Measurements from ENCODE around the gene MPZL2. TPM values are rescaled to one million over a fixed set of nuclear protein-coding genes. Genes with fewer than 3 reads are reported as not detected.

MPZL2 gene
- total and polyA plus RNA-seq, 2 of the 8 experiments (the other 6 are each of a cell fraction or from before 2014, with no cell fraction given): 2.4 to 3.2 TPM

DNA sequence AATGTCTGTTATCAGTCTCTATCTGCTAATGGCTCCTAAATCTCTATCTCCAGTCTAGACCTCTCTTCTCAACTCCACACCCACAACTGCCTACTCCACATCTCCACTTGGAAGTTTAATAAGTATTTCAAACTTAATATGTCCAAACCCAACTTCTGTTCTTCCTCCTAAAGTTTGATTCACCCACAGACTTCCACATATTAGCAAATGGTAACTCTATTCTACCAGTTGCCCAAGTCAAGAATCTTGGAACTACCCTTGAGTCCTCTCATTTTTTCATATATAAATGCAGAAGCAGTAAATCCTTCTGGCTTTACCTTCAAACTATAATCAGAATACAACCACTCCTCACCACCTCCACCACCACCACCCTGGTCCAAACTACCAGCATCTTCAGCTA is 32.6 kb downstream of the MPZL2 start:
- H3K36me3 ChIP-seq (ENCODE audit: control insufficient read depth in 2 of 4, insufficient read depth in 4 of 4, low read length in 3 of 4): no peaks in the 10 kb centered on the region; a peak in 1 of 8 replicates
- no peak overlapping the region for H2AFZ ChIP-seq (ENCODE audit: low read length)
- ChIA-PET CTCF (ENCODE audit: partially characterized antibody) (no interaction called here), POLR2A (ENCODE audit: partially characterized antibody) (interaction anchor here (0.7 kb wide), 1 partner anchor 45 kb away, joined by 3 read pairs; no protein-coding TSS in a partner anchor)
- no peak overlapping the region for H3K56ac ChIP-seq (replicated peaks; ENCODE audit: insufficient read length, low read depth, low read length)
- no peak overlapping the region for H4K91ac ChIP-seq (replicated peaks; ENCODE audit: insufficient read length, low read length)
- DNase-seq (ENCODE audit: low read depth in 1 of 2, low spot score in 2 of 2) (no peak), FAIRE-seq (no peak)
- TF ChIP-seq RAD21 (IDR thresholded peaks at IDR 0.05 in 1 of 2, conservative IDR thresholded peaks at IDR 0.05 in 1 of 2; ENCODE audit: low read depth in 2 of 2, low read length in 2 of 2) (no peak), TAF1 (IDR thresholded peaks at IDR 0.05; ENCODE audit: low read depth, low read length) (no peak), TEAD4 (IDR thresholded peaks at IDR 0.05; ENCODE audit: low read depth, low read length) (no peak), TAF7 (optimal IDR thresholded peaks at IDR 0.05; ENCODE audit: borderline replicate concordance, low read depth, low read length) (no peak), KDM4A (IDR thresholded peaks at IDR 0.05; ENCODE audit: low read depth, low read length, severe bottlenecking) (no peak), SUZ12 (IDR thresholded peaks at IDR 0.05; ENCODE audit: low read length) (no peak), EZH2 (IDR thresholded peaks at IDR 0.05; ENCODE audit: low read depth, low read length, severe bottlenecking) (no peak)
- H3K18ac ChIP-seq (ENCODE audit: extremely low read depth, low read length): no peak overlapping the region
- H3K4me3 ChIP-seq (ENCODE audit: extremely low read depth in 1 of 4, insufficient read depth in 2 of 4, low read depth in 3 of 4, low read length in 4 of 4): no peak overlapping the region
- H2BK5ac ChIP-seq (ENCODE audit: low read depth, low read length): no peak overlapping the region
- no peak overlapping the region for H4K5ac ChIP-seq (ENCODE audit: insufficient read length, low read depth, low read length)
- H3K27ac ChIP-seq (ENCODE audit: low read depth, low read length): no peak overlapping the region
- no peaks in the 10 kb centered on the region for H3K9me3 ChIP-seq (ENCODE audit: insufficient read depth in 2 of 2, low read depth in 1 of 2, low read length in 1 of 2)
- H2BK12ac ChIP-seq (ENCODE audit: low read depth, low read length): no peak overlapping the region
- H2BK15ac ChIP-seq (ENCODE audit: low read length): no peak overlapping the region
- H4K20me1 ChIP-seq (replicated peaks in 1 of 2; ENCODE audit: control insufficient read depth in 1 of 2, insufficient read depth in 2 of 2, low read length in 2 of 2): no peaks in the 10 kb centered on the region
- H3K23me2 ChIP-seq (ENCODE audit: low read depth, low read length): no peaks in the 10 kb centered on the region
- H3K14ac ChIP-seq (ENCODE audit: insufficient read length): no peak overlapping the region
- no peaks in the 10 kb centered on the region for H3K4me1 ChIP-seq (replicated peaks in 1 of 4; ENCODE audit: control insufficient read depth in 3 of 4, insufficient read depth in 4 of 4, low read length in 3 of 4)
- no peaks in the 10 kb centered on the region for H3K79me1 ChIP-seq (ENCODE audit: low read depth, low read length)
- H2BK120ac ChIP-seq (replicated peaks; ENCODE audit: low read depth, low read length): no peak overlapping the region
- no peak overlapping the region for H2AK5ac ChIP-seq (ENCODE audit: low read depth, low read length)
- no peaks in the 10 kb centered on the region for H3K79me2 ChIP-seq (ENCODE audit: control insufficient read depth in 1 of 2, insufficient read depth in 2 of 2, low read length in 2 of 2)
- no peak overlapping the region for H4K8ac ChIP-seq (ENCODE audit: extremely low read depth, insufficient read depth, low read length)
- H3K9ac ChIP-seq (replicated peaks in 1 of 4; ENCODE audit: extremely low read depth in 1 of 4, low read depth in 3 of 4, low read length in 3 of 4): no peak overlapping the region
- no peak overlapping the region for H3K23ac ChIP-seq (ENCODE audit: insufficient read length)
- H3K27me3 ChIP-seq (replicated peaks in 1 of 4; ENCODE audit: control insufficient read depth in 3 of 4, extremely low read depth in 1 of 4, insufficient read depth in 3 of 4, low read length in 3 of 4): no peaks in the 10 kb centered on the region; a peak in 1 of 7 replicates
- no peak overlapping the region for H2BK20ac ChIP-seq (ENCODE audit: low read length)
- no peak overlapping the region for H3K4me2 ChIP-seq (ENCODE audit: insufficient read depth in 1 of 2, low read depth in 2 of 2, low read length in 2 of 2)
- no peak overlapping the region for H3K4ac ChIP-seq (replicated peaks; ENCODE audit: insufficient read length, low read depth, low read length)

All from H1 (cell line).